RWPE1 (cell line): Measurements from ENCODE around the gene MYO5C.
A peak's percentile ranks its signal among the peaks of the same experiment; 100 is the strongest.

ENCODE experiments used
- CTCF ChIA-PET: fragments of 350-600 bp; sonication (Branson Sonifier 250); formaldehyde crosslinking; extraction: SDS; loops from one replicate; lab custom pipeline; 2021; lab: Yijun Ruan, JAX
- POLR2A ChIA-PET: fragments of 400-600 bp; formaldehyde crosslinking; extraction: SDS; loops from one replicate; lab custom pipeline; 2020; ENCODE audit warnings: antibody characterized with exemption; ENCODE audit not compliant: low non-redundant PET; lab: Yijun Ruan, JAX
- DNase-seq: peaks from one replicate; pipeline ENCODE4 v3.0.0; 2012; ENCODE audit warnings: low spot score
- H3K27ac ChIP-seq: fragments of 450-650 bp; 2 replicates; pipeline ENCODE4 v1.5.1; 2017
- CTCF ChIP-seq: fragments of 450-650 bp; conservative IDR thresholded peaks from 2 replicates; pipeline ENCODE4 v1.5.1; 2017; ENCODE audit warnings: low read depth, mild to moderate bottlenecking

MYO5C gene

GRCh38 chr15:52295421-52296001, at the start of gene MYO5C:
Gene MYO5C, minus strand, starts transcription at chr15:52295804. Its CDS starts 168 bp downstream, at chr15:52295636.
- no peak for TF ChIP-seq CTCF
- POLR2A ChIA-PET = interaction anchor here (0.6 to 1.0 kb wide), 2 partner anchors 8 to 61 kb away, joined by 3 read pairs; no protein-coding TSS in a partner anchor
- CTCF ChIA-PET = no interaction called here
- peak; percentile 89 for DNase-seq
- H3K27ac ChIP-seq = no peak within 1 kb of the TSS

- ChIA-PET CTCF (no interaction called here), POLR2A (no interaction called here)
- no peak for DNase-seq
- no peak overlapping the region for H3K27ac ChIP-seq
- no peak for TF ChIP-seq CTCF
Measured at GRCh38 chr15:52344592-52344991, 49.0 kb upstream of the MYO5C start.

GRCh38 chr15:52343831-52344230, 48.2 kb upstream of the MYO5C start:
- CTCF ChIA-PET = no interaction called here
- TF ChIP-seq CTCF = no peak
- H3K27ac ChIP-seq = no peak overlapping the region
- POLR2A ChIA-PET = no interaction called here
- DNase-seq = no peak

- CTCF ChIA-PET = interaction anchor here (0.6 kb wide), 1 partner anchor 337 kb away, joined by 3 read pairs; no protein-coding TSS in a partner anchor
- no peak for TF ChIP-seq CTCF
- H3K27ac ChIP-seq = no peak overlapping the region
- DNase-seq = no peak
- POLR2A ChIA-PET = no interaction called here
Measured at GRCh38 chr15:52340093-52340492, 44.5 kb upstream of the MYO5C start.

- no peak for TF ChIP-seq CTCF
- DNase-seq = no peak
- CTCF ChIA-PET = no interaction called here
- H3K27ac ChIP-seq = no peak overlapping the region
- POLR2A ChIA-PET = no interaction called here
Measured at GRCh38 chr15:52338891-52339290, 43.3 kb upstream of the MYO5C start.

- H3K27ac ChIP-seq = no peak overlapping the region
- CTCF ChIA-PET = interaction anchor here (0.7 kb wide), 1 partner anchor 106 kb away, joined by 8 read pairs; no protein-coding TSS in a partner anchor
- POLR2A ChIA-PET = no interaction called here
- TF ChIP-seq CTCF = no peak
- no peak for DNase-seq
Measured at GRCh38 chr15:52338058-52338457, 42.5 kb upstream of the MYO5C start.
